ENCODE data around the gene GUCA2B. TPM values are rescaled to one million over a fixed set of nuclear protein-coding genes. Genes with fewer than 3 reads are reported as not detected.

GUCA2B gene
- total RNA-seq, 1 donor from 2014 or later = not detected

DNA sequence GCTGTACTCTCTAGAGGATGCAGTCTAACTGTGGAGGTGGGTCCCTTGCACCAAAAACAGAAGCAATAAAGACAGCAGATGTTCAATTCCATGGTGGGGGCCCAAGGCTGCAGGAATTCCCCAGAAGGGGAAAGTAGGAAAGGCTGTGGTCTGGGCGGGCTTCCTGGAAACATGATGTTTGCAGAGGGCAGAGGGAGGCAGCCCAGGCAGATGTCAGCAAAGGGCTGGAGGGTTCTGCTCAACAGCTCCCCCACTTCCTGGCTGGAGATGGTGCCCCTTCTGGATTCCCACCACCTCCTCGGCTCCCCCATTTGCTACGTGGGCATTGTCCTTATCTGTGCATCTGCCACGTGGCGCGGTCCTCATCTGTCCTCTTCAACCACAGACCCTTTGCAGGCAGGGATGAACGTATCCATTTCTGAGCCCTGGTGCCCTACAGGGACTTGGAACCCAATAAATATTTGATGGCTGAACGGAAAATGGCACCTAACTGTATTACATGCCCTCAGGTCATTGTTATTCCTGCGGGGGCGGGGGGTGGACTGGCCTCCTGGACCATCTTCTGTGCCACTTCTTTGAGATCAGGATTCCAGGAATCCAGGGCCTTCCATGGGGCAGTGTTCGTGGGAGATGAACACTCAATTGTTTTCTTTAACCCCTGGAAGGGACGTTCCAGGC is 8.4 kb upstream of the GUCA2B start:
- TF ChIP-seq, protein P1, sequence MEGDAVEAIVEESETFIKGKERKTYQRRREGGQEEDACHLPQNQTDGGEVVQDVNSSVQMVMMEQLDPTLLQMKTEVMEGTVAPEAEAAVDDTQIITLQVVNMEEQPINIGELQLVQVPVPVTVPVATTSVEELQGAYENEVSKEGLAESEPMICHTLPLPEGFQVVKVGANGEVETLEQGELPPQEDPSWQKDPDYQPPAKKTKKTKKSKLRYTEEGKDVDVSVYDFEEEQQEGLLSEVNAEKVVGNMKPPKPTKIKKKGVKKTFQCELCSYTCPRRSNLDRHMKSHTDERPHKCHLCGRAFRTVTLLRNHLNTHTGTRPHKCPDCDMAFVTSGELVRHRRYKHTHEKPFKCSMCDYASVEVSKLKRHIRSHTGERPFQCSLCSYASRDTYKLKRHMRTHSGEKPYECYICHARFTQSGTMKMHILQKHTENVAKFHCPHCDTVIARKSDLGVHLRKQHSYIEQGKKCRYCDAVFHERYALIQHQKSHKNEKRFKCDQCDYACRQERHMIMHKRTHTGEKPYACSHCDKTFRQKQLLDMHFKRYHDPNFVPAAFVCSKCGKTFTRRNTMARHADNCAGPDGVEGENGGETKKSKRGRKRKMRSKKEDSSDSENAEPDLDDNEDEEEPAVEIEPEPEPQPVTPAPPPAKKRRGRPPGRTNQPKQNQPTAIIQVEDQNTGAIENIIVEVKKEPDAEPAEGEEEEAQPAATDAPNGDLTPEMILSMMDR (IDR thresholded peaks at IDR 0.05) = no peak
- DNase-seq (ENCODE audit: extremely low spot score, unreplicated experiment) = peak; percentile 79
- peaks cover 21% of the 10 kb centered on the region for H3K27me3 Mint-ChIP-seq (ENCODE audit: unreplicated experiment)
- H3K4me1 Mint-ChIP-seq (ENCODE audit: unreplicated experiment) = no peaks in the 10 kb centered on the region
- no peak overlapping the region for H3K27ac Mint-ChIP-seq (ENCODE audit: unreplicated experiment)
- no peaks in the 10 kb centered on the region for H3K36me3 Mint-ChIP-seq (ENCODE audit: unreplicated experiment)
- H3K9me3 Mint-ChIP-seq (ENCODE audit: unreplicated experiment) = no peaks in the 10 kb centered on the region
- H3K4me3 Mint-ChIP-seq (ENCODE audit: unreplicated experiment) = no peak overlapping the region

GRCh38 chr1:42145389-42145716 is 7.9 kb upstream of the GUCA2B start:
- H3K9me3 Mint-ChIP-seq (ENCODE audit: unreplicated experiment) = no peaks in the 10 kb centered on the region
- TF ChIP-seq, protein P1 (IDR thresholded peaks at IDR 0.05) = no peak
- DNase-seq (ENCODE audit: extremely low spot score, unreplicated experiment) = peak; percentile 59
- no peak overlapping the region for H3K4me3 Mint-ChIP-seq (ENCODE audit: unreplicated experiment)
- peaks cover 26% of the 10 kb centered on the region for H3K27me3 Mint-ChIP-seq (ENCODE audit: unreplicated experiment)
- H3K4me1 Mint-ChIP-seq (ENCODE audit: unreplicated experiment) = no peaks in the 10 kb centered on the region
- H3K36me3 Mint-ChIP-seq (ENCODE audit: unreplicated experiment) = no peaks in the 10 kb centered on the region
- H3K27ac Mint-ChIP-seq (ENCODE audit: unreplicated experiment) = no peak overlapping the region

DNA sequence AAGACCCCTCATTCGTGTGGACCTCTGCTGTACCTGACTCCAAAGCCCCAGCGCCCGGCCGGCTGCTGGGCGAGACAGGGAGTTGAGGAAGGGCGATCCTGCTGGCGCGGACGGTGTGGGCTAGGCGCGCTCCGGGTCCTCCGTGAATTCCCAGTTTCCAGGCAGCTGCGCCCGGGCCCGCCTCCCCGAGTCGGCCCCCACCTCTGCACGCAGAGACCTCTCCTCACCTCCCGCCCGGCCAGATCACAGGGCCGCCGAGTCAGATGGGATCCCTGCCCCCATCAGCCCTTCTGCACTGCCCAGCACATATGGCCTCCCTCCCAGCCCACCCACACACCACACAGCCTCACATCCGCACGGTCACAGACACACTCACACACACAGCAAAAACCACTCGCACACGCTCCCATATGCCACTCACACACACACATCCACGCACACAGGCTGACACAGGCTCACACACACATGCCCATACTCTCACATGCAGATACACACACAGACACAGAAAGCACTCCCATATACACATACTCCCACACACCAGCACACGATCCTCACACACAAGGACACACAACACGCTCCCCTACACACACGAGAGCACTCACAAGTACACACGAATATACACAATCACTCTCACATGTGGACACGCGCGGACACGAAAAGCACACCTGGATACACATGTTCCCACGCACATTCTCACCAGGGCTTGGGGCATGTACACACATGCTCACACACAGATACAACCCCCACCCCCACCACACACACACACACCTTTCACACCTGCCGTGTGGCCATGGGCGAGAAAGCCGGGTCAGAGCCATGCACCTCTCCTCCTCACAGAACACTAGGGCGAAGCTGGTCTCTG is 7.2 kb upstream of the GUCA2B start:
- TF ChIP-seq, protein P1 (IDR thresholded peaks at IDR 0.05) = no peak
- peak; percentile 80 for DNase-seq (ENCODE audit: extremely low spot score, unreplicated experiment)
- H3K9me3 Mint-ChIP-seq (ENCODE audit: unreplicated experiment) = no peaks in the 10 kb centered on the region
- H3K36me3 Mint-ChIP-seq (ENCODE audit: unreplicated experiment) = no peaks in the 10 kb centered on the region
- no peaks in the 10 kb centered on the region for H3K4me1 Mint-ChIP-seq (ENCODE audit: unreplicated experiment)
- no peak overlapping the region for H3K4me3 Mint-ChIP-seq (ENCODE audit: unreplicated experiment)
- H3K27me3 Mint-ChIP-seq (ENCODE audit: unreplicated experiment) = peaks cover 29% of the 10 kb centered on the region
- no peak overlapping the region for H3K27ac Mint-ChIP-seq (ENCODE audit: unreplicated experiment)

DNA sequence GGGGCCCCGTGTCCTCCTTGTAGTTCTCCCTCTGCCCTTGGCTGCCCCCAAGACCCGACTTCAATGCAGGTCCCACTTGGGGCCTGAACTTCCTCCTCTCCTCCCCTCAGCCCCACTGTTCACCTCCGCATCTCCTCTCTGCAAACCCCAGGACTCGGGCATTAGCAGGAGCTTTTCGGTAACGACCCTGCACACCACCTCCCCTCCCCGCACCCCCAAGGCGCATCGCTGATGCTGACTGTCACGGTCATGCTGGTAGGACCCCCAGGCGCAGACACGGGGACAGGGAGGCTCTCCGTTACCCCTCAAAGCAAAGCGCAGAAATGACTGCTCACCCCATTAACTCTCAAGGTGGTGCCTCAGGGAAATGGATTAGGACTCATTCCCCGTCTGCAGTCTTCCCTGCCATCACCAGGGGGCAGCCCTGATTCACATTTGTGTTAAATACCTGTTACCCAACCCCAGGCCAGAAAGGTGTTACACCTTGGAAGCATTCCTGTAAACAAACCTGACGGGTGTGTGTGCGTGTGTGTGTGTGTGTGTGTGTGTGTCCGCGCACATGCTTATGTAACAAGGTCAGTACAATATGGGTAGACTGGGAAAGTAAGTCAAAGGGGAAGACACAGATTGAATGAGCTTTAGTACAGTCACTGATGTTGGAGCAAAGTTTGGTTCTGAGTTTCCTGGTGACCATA is 6.4 kb upstream of the GUCA2B start:
- peak; percentile 85 for DNase-seq (ENCODE audit: extremely low spot score, unreplicated experiment)
- Mint-ChIP-seq H3K27me3 (ENCODE audit: unreplicated experiment) (peaks cover 32% of the 10 kb centered on the region), H3K27ac (ENCODE audit: unreplicated experiment) (no peak overlapping the region), H3K4me3 (ENCODE audit: unreplicated experiment) (no peak overlapping the region), H3K9me3 (ENCODE audit: unreplicated experiment) (no peaks in the 10 kb centered on the region), H3K36me3 (ENCODE audit: unreplicated experiment) (no peaks in the 10 kb centered on the region), H3K4me1 (ENCODE audit: unreplicated experiment) (no peaks in the 10 kb centered on the region)
- TF ChIP-seq, protein P1 (IDR thresholded peaks at IDR 0.05) = peak; percentile 81

- TF ChIP-seq, protein P1 (IDR thresholded peaks at IDR 0.05) = no peak
- no peak overlapping the region for H3K27ac Mint-ChIP-seq (ENCODE audit: unreplicated experiment)
- H3K27me3 Mint-ChIP-seq (ENCODE audit: unreplicated experiment) = peaks cover 26% of the 10 kb centered on the region
- no peaks in the 10 kb centered on the region for H3K36me3 Mint-ChIP-seq (ENCODE audit: unreplicated experiment)
- DNase-seq (ENCODE audit: extremely low spot score, unreplicated experiment) = no peak
- no peaks in the 10 kb centered on the region for H3K9me3 Mint-ChIP-seq (ENCODE audit: unreplicated experiment)
- no peaks in the 10 kb centered on the region for H3K4me1 Mint-ChIP-seq (ENCODE audit: unreplicated experiment)
- H3K4me3 Mint-ChIP-seq (ENCODE audit: unreplicated experiment) = no peak overlapping the region
Observed at GRCh38 chr1:42148166-42148565, 5.0 kb upstream of the GUCA2B start.
